ENCODE data around the gene CD2. TPM values are rescaled to one million over a fixed set of nuclear protein-coding genes. Genes with fewer than 3 reads are reported as not detected.

CD2 gene
- total RNA-seq, 2 experiments from 2014 or later, result not detected

DNA sequence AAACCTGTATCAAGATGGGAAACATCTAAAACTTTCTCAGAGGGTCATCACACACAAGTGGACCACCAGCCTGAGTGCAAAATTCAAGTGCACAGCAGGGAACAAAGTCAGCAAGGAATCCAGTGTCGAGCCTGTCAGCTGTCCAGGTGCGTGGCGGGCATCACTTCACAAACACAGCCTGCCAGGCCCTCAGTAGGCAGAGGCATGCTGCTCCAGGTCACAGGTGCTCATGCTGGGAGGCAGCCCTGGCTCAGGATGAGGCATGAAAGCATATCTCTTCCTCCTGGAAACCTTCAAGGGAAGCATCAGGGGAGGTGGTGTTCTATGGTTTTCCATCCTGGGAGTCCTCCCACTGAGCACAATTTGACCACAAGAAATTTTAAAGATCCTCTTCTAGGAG, 6.3 kb downstream of the CD2 start:
- Histone ChIP-seq H3K79me2 (ENCODE audit: insufficient read depth, low read depth, low read length) (no peaks in the 10 kb centered on the region), H3K27ac (ENCODE audit: low read depth, low read length, poor library complexity, severe bottlenecking) (no peak overlapping the region), H4K20me1 (ENCODE audit: insufficient read depth, low read length) (no peaks in the 10 kb centered on the region), H3K9me3 (ENCODE audit: low read length) (no peaks in the 10 kb centered on the region), H3K4me3 (ENCODE audit: low read depth, low read length, poor library complexity, severe bottlenecking) (no peak overlapping the region), H3K4me2 (ENCODE audit: low read length) (no peak overlapping the region), H3K4me1 (ENCODE audit: insufficient read depth, low read length, poor library complexity, severe bottlenecking) (peaks cover 7% of the 10 kb centered on the region), H2AFZ (ENCODE audit: low read length) (no peak overlapping the region), H3K9me2 (ENCODE audit: insufficient read depth, low read length) (no peaks in the 10 kb centered on the region), H3K36me3 (ENCODE audit: insufficient read depth, low read length) (no peaks in the 10 kb centered on the region)
- BruUV-seq (replicated peaks), result no TSS peak
- CTCF ChIA-PET (ENCODE audit: unreplicated experiment), result no interaction called here
- POLR2A ChIA-PET, result no interaction called here
- intact Hi-C loops (cut with micrococcal nuclease; ENCODE audit: unreplicated experiment), result no loop called here
- no peak for DNase-seq (ENCODE audit: low spot score)
- TF ChIP-seq EZH2phosphoT487 (IDR thresholded peaks at IDR 0.05; ENCODE audit: borderline replicate concordance, low read depth, low read length), result no peak
- TF ChIP-seq, protein P1, sequence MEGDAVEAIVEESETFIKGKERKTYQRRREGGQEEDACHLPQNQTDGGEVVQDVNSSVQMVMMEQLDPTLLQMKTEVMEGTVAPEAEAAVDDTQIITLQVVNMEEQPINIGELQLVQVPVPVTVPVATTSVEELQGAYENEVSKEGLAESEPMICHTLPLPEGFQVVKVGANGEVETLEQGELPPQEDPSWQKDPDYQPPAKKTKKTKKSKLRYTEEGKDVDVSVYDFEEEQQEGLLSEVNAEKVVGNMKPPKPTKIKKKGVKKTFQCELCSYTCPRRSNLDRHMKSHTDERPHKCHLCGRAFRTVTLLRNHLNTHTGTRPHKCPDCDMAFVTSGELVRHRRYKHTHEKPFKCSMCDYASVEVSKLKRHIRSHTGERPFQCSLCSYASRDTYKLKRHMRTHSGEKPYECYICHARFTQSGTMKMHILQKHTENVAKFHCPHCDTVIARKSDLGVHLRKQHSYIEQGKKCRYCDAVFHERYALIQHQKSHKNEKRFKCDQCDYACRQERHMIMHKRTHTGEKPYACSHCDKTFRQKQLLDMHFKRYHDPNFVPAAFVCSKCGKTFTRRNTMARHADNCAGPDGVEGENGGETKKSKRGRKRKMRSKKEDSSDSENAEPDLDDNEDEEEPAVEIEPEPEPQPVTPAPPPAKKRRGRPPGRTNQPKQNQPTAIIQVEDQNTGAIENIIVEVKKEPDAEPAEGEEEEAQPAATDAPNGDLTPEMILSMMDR (conservative IDR thresholded peaks at IDR 0.05; ENCODE audit: low read length), result no peak

DNA sequence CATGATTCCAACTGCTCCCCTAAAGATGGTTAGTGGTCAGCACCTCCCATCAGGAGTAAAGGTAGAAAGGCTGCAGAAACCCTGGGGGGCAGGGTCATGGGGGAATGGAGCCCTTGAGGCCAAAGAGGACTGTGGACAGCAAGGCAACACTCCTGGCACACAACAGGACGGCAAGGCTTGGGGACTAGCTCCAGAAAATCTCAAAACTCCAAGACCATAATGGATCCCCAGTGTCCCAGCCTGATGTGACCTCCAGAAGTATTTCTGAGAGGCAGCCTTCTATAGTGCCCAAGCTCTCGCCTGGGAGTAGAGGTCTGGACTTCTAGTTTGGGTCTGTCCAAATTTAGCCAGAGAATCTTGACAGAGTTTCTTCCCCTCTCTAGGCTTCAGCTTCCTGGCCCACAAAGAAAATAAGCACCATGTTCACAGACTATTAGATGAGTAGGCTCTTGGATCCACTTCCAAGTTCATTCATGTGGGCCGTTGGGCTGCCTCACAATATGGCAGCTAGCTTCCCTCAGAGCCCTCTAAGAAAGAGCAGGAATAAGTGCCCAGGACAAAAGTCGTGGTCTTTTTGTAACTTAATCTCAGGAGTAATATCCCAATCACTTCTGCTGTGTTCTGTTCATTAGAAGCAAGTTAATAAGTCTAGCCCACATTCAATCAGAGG, 6.9 kb downstream of the CD2 start:
- peaks cover 7% of the 10 kb centered on the region for H3K4me1 ChIP-seq (ENCODE audit: insufficient read depth, low read length, poor library complexity, severe bottlenecking)
- peaks cover 4% of the 10 kb centered on the region; the same call in 1 of the 2 replicates for H3K9me3 ChIP-seq (ENCODE audit: low read length)
- no peaks in the 10 kb centered on the region for H3K79me2 ChIP-seq (ENCODE audit: insufficient read depth, low read depth, low read length)
- H4K20me1 ChIP-seq (ENCODE audit: insufficient read depth, low read length), result no peaks in the 10 kb centered on the region
- CTCF ChIA-PET (ENCODE audit: unreplicated experiment), result no interaction called here
- no TSS peak for BruUV-seq (replicated peaks)
- POLR2A ChIA-PET, result no interaction called here
- no peak overlapping the region for H3K4me2 ChIP-seq (ENCODE audit: low read length)
- no peak for DNase-seq (ENCODE audit: low spot score)
- H3K36me3 ChIP-seq (ENCODE audit: insufficient read depth, low read length), result no peaks in the 10 kb centered on the region
- intact Hi-C loops (cut with micrococcal nuclease; ENCODE audit: unreplicated experiment), result no loop called here
- H2AFZ ChIP-seq (ENCODE audit: low read length), result no peak overlapping the region
- no peak overlapping the region for H3K27ac ChIP-seq (ENCODE audit: low read depth, low read length, poor library complexity, severe bottlenecking)
- H3K9me2 ChIP-seq (ENCODE audit: insufficient read depth, low read length), result no peaks in the 10 kb centered on the region
- no peak overlapping the region for H3K4me3 ChIP-seq (ENCODE audit: low read depth, low read length, poor library complexity, severe bottlenecking)
- TF ChIP-seq, protein P1 (conservative IDR thresholded peaks at IDR 0.05; ENCODE audit: low read length), result no peak
- TF ChIP-seq EZH2phosphoT487 (IDR thresholded peaks at IDR 0.05; ENCODE audit: borderline replicate concordance, low read depth, low read length), result no peak

DNA sequence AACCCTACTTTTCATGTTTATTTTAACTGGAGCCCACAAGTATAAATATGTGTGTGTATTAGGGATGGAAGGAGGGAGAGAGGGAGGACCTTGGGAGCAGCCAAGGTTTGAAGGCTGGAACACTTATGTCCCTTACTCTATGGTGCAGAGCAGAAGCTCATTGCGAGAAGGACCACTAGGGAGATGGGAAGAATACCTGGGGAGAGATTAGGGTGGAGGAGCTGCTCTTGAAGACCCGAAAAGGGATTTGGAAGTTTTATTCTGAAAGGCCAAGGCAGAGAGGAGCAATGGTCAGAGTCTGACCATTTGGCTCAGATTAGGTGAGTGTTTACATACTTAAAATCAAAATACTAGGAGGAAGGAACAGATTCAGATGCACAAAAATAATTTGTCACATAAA, 8.1 kb downstream of the CD2 start:
- intact Hi-C loops (cut with micrococcal nuclease; ENCODE audit: unreplicated experiment), result no loop called here
- TF ChIP-seq, protein P1 (conservative IDR thresholded peaks at IDR 0.05; ENCODE audit: low read length), result no peak
- no peak for TF ChIP-seq EZH2phosphoT487 (IDR thresholded peaks at IDR 0.05; ENCODE audit: borderline replicate concordance, low read depth, low read length)
- Histone ChIP-seq H3K4me2 (ENCODE audit: low read length) (no peak overlapping the region), H3K36me3 (ENCODE audit: insufficient read depth, low read length) (no peaks in the 10 kb centered on the region), H3K4me1 (ENCODE audit: insufficient read depth, low read length, poor library complexity, severe bottlenecking) (peaks cover 7% of the 10 kb centered on the region), H3K27ac (ENCODE audit: low read depth, low read length, poor library complexity, severe bottlenecking) (no peak overlapping the region), H2AFZ (ENCODE audit: low read length) (peak overlapping the region; percentile 73; the same call in 1 of the 2 replicates), H4K20me1 (ENCODE audit: insufficient read depth, low read length) (no peaks in the 10 kb centered on the region), H3K4me3 (ENCODE audit: low read depth, low read length, poor library complexity, severe bottlenecking) (no peak overlapping the region), H3K9me3 (ENCODE audit: low read length) (peaks cover 7% of the 10 kb centered on the region; the same call in 1 of the 2 replicates), H3K9me2 (ENCODE audit: insufficient read depth, low read length) (no peaks in the 10 kb centered on the region), H3K79me2 (ENCODE audit: insufficient read depth, low read depth, low read length) (no peaks in the 10 kb centered on the region)
- BruUV-seq (replicated peaks), result no TSS peak
- no peak for DNase-seq (ENCODE audit: low spot score)
- CTCF ChIA-PET (ENCODE audit: unreplicated experiment), result no interaction called here
- POLR2A ChIA-PET, result no interaction called here
